Activated CD4-positive, alpha-beta T cell treated with anti-CD3 and anti-CD28 coated beads, Interleukin-2, Interleukin-4, amounts not matched to agents 100 ng/mL and 50 ng/mL, durations not matched to agents 16 hours and 8 hours (primary cell): ENCODE results near the gene DCC.

Experiments used
- DNase-seq: peaks from one replicate; pipeline ENCODE4 v3.0.0-alpha.2; 2020; ENCODE audit warnings: low spot score

Gene DCC

DNA sequence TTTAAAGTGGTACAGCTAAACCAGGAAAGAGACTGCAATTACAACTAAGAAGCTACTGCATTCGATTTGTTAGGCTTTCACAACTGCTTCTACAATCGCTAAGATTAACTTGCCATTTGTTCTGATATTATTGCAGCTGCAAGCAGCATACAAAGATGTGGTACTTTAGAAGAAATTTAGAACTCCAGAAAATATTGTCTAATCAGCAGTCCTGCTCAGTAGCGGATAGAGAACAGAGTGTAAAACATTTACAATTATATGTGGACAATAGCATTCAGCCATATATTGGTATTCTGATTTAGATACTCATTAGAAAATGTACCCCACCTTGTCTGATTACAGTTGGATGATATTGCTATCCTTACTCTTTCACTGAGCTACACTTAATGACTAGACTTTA, 265.3 kb downstream of the DCC start:
- DNase-seq: no peak

DNA sequence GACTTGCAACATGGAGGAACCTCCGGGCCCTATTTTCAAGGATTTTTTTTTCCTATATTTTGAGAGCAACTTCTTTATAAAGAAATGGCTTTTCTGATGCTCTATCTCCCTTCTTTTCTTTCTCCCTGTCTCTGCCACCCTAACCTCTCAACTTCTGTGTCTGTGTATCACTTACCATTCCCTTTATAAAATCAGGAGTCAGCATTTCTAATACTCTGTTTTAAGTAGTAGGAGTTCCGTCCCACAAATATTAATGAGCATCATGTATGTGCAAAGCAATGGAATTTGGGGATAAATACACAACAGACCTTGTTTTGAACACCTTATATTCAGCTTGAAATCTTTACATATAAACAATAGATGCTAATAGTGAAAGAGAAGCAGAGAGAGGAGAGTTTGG, 268.0 kb downstream of the DCC start:
- no peak for DNase-seq

DNA sequence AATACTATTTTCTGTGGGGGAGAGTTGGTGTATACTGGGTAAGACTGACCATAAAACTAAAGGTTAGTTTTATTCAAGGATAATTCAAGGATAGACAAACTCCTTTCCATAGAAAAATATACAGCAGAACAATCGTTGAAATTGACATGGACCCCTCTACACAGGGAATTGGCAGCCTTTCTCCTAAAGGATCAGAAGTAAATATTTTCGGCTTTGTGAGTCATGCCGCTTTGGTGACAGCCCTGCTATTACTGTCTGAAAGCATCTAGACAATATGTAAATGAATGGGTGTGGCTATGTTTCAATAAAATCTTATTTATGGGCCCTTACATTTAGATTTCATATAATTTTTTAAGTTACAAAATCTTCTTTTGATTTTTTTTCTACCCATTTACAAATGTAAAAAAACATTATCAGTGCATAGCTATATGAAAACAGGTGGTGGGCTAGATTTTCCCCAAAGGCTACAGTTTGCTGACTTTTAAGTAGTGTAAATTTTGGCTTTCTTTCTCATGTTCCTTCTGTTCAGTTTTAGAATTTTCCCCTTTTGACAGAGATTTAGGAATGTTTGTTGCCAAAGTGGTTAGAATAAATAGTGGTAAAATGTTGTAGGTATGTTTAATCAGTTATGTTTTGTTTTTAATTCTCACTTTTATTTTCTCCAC, 270.6 kb downstream of the DCC start:
- DNase-seq: no peak

DNA sequence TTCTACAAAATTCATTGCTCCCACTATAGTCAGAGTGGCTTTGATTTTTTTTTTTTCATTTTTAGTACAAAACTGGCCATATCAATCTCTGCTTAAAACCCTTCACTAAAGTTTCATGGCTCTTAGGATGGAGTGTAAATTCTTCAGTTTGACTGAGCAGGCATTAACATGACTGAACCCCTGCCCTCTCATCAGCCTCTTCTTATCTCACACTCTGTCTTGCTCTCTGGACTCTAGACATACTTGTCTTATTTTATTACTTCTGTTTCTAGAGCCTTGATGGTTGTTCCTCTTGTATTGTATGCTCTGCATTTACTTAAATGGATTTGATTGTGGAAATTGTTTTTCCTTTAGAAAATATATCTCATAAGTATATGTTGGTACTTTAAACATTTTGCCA, 272.4 kb downstream of the DCC start:
- no peak for DNase-seq

DNA sequence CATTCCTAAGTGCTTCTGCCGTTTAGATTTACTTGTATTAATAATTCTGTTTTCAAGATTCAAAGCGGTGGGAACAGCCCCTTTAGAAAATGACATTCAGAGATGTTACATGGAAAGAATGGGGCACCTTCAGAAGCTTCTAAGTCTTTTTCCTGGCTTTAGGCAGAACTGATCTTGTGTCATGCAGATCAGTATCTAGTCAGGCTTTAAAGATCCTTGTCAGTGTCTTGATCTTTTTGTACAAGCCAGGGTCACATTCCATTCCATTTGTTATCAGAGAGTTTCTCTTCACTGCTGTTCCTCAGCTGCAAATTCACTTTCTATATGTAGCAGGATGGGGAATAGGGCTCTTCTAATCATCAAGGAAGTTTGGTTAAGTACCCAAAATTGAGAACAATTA, 275.3 kb downstream of the DCC start:
- DNase-seq: no peak

DNA sequence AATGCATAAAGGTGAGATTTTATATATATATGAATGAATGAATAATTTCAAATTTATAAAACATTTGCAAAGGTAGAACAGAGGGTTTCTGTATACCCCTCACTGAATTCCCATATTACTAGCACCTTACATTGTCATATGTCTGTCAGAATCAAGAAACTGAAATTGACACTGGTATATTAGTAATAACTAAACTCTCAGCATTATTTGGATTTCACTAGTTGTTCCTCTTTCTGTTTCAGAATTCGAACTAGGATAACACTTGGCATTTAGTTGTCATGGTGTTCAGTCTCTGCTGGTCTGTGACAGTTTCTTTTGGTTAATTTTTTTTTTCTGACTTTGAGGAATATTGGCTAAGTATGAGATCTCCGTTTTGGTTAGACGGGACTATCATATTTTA, 275.9 kb downstream of the DCC start:
- no peak for DNase-seq

DNA sequence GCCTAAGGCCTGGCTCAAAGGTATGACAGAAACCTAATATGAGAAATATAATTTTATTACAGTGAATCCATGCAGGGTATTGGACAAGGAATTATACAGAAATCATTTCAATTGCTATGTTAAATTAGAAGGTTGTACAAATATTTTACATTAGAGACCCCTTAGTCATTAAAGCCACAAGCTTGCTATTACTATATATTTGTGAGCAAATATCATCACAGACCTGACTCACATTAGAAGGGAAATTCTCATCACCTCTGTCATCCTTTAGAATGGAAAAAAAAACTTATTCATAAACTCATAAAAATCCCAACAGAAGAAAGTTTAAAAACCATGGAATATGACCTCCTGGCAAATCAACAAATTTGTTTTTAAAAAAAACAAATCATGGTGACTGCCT, 277.9 kb downstream of the DCC start:
- DNase-seq: no peak

DNA sequence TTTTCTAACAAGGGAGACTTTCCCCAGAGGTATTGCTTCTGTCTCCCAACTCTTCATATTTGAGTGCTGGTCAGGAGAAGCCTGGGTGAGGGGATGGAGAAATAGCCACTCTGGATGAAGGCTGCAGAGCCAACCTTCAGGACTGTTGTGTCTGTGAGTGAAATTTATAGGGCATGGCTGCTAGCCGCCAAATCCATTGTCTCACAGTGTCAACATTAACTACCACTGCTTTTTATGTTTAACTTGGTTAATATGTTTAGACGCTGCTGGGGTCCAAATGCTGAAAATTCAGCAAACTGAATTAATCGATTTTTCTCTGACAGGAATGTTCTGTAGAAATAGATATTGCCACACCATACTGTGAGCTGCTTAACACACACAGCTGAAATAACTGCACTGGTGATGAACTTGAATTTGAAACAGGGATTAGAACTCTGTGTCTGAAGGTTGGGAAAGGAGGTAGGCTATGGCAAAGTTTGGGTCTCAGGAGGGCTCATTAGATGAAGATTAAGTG, 281.0 kb downstream of the DCC start:
- DNase-seq: no peak

DNA sequence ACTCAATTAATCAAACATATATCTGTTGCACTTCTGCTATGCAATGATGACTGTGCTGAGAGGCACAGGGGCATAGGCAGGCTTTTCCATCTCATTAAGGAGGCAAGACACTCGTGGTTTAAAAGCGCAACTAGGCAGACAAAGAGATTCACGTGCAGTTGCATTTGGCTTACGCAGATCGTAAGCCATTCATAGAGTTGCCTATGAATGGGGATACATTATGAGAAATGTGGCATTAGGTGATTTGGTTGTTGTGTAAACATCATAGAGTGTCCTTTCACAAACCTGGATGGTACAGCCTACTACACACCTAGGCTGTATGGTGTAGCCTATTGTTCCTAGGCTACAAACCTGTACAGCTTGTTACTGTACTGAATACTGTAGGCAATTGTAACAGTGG, 284.7 kb downstream of the DCC start:
- DNase-seq: no peak

DNA sequence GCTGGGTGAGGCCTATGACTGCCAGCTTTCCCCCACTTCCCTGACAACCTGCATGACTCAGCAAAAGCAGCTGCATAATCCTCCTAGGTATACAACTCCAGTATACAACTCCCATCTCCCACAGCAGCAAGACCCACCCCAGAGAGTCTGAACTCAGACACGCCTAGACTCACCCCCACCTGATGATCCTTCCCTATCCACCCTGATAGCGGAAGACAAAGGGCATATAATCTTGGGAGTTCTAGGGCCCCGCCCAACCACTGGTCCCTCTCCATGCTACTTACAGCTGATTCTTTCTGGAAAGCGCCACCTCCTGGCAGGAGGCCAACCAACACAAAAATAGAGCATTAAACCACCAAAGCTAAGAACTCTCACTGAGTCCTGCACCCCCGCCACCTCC, 296.5 kb downstream of the DCC start:
- DNase-seq: no peak

DNA sequence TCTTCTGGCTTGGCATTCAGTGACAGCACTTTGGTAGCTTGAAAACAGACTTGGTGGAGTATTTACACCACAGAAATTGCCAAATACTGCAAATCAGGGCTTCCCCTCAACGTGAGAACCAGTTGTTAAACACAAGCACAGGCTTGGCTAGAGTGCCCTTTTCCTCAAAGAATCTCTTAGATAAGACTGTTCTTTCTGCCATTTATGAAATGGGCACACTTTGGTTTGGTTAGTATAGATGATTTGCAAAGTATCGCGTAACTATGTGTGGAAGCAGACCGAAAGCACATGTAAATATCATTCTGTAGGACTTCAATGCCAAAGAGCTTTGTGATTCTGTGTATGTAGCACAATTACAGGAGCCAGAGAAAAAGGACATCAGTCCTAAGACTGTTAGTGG, 308.2 kb downstream of the DCC start:
- no peak for DNase-seq

DNA sequence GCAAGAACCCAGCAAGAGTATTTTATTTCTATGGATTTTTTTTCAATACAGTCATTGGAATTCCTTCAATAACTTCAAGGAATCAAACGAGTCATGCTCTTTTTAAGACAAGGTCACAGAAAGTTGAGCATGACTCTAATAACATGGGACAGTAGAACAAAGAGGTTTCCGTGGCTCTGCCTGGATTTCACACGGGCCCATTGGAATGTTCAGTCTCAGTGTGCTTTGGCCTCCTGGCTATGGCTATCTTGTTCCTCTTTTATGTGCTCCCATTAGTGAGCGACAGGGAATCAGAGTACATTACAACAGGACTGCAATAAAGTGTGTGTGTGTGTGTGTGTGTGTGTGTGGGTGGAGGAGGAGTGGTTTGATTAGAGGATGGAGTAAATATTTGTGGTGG, 312.4 kb downstream of the DCC start:
- no peak for DNase-seq

DNA sequence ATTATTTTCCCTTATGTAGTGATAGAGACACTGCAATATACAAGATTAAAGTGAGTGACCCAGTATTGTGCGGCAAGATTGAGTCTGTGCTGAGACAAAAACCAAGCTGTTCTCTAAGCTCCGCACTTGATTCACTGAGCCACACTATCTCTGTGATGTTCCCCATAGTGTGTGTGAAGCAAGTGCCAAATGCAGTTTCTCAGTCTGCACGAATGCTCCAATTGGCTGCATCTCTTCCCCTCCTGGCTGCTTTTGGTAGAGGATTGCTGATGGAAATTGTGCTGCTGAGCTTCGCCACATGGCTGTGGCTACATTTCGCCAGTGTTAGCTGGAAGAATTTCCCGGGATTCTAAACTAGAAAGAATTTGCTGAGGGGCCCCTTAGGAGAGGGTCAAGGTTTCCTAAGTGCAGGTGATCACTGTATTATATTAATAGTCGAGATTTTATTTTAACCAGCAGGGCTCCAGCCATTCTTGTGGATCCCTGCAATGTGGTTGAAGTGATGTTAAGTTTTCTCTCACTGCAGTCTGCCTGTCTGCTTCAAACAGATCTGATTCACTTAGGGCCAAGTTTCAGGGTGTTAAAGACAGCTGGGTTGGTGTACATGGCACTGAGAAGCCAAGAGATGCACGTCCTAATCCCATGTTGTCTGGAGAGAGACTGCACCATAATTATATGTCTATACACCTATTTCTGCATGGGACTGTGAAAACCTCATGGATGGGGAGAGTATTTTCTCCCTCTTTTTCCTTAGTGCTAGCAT, 317.2 kb downstream of the DCC start:
- no peak for DNase-seq

DNA sequence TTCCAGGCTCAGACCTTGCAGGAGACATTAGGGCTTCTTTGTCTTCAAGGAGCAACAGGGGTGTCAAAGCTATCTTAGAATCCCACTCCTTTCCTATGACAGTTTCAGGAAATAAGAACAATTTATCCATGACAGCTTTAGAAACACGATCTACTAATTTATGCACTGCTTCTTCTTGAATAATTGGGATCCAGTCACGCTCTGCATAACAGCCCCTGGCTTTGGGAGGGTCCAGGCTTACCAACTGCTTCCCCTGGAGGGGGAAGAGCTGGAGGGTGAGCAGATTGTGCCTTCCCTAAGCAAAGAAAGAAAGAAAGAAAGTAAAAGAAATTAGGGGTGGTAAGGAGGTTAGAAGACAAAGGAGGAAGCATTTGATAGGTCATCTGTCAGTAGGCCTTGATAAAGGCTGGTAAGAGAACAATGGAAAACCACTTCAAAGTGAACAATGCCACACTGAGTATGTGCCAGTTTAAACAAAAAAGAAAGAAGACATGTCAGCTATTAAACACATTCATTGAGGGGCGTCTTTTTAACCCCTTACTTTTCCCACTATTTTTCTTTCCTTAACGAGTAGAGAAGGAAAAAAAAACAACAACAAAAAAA, 327.6 kb downstream of the DCC start:
- DNase-seq: no peak

DNA sequence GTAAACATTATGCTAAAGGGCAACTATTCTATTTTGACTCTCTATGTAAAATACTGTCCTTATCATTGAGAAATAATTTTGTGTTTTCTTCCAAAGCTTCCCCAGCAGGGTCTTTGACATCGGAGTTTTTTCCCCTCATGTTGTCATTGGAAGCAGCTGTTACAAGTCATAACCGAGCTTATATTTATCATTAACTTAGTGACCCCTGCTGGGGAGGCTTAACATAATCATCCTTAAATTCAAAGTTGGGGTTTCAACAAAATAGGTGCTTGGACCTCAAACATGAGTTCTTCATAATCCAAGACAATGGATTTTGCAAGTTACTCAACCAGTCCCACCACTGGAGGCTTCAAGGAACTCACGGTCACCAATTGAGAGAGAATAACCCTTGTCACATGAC, 330.9 kb downstream of the DCC start:
- DNase-seq: no peak

DNA sequence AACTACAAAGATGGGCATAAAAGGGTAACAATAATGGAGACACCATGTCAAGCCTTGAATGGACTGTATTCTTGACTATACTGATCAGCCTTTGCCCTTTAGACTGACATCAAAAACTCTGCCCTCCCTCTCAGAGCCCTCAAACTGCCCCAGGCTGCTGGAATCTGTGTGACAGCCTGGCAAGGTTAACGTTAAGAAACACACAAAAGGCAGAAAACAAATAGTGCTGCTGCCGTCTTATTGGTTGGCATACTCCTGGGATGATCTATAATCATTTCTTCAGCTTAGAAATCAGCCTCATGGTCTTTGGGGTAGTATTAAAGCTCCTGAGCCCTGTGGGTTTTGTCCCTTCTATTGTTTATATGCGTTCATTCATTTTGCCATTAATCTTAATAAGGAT, 338.0 kb downstream of the DCC start:
- no peak for DNase-seq

DNA sequence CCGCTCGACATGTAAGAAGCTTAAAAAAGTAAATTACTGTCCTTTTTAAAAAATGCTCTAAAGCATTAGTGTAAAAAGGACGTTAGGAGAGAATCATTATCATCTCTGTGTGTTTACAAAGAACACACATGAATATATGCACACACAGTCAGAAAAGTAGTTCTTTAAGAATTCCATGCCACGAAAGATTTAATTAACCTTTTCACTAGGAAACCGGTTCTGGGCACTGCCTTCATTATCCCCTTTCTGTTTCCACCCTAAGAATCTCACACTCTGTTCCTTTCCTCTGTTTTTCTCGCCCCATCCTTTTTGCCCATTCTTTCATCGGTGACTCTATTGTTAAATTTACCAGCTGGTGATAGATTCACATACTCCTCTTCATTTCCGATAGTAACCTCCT, 338.6 kb downstream of the DCC start:
- DNase-seq: no peak

DNA sequence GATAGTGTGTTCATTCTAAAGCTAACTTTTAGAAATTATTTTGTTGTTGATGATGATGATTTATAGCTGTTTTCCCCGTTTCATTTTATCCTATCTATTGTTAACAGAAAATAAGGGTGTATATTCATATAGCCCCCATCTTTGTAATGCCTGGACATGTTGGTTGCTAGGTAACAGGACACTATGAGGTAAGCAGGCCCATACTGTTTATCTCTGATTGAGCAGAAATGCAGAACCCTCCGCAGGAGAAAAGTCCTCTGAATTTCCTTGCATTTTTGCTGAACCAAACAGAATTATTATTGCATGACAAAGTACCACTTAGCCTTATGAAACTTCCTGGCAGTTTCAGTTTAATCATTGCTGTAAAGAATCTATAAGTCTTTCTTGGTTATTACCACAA, 339.4 kb downstream of the DCC start:
- no peak for DNase-seq

DNA sequence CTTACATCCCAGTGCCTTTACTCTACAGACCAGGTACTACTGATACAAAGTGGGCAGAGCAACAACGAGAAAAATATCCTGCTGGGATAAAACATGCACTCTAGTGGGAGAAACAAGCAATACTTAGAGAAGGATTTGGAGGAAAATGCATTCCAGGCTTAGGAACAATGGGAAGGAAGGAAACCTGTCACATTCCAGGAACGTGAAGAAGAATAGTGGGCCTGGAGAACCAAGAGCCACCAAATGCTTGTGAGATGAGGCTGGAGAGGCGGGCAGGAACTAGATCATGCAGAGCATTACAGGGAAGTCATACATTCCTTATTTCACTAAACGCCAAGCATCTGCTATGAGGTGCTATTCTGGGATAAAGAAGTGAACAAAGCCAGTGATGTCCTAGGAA, 342.3 kb downstream of the DCC start:
- DNase-seq: no peak

DNA sequence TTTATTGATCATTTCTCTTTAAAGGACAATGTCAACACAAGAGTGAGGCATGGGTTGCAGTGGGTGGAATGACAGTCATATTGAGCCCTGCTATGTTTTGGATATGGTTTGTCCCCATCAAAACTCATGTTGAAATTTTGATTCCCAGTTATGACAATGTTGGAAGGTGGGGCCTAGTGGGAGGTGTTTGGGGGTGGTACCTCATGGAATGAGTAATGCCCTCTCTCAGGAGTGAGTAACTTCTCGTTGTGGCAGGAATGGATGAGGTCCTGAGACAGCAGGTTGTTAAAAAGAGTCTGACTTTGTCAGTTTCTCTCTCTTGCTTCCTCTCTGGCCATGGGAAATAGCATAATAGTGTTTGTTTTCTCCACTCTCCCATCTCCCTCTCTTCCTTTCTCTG, 345.3 kb downstream of the DCC start:
- DNase-seq: no peak

DNA sequence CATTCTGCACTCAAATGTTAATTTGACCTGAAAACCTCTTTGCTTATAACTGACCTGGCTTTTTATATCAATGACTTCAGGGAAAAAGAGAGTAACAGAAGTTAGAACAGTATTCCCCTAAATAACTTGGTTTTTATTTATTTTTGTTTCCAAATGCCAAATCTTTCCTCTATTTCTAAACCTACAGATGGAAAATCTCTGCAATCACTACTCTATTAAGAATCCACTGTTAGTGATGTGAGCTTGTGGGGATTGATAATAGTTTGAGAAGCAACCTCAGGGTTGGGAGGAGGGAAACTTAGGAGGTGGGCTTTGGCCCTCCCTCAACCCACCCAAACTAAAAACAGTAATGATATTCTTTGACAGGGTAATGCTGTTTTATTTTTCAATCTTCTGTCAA, 351.8 kb downstream of the DCC start:
- no peak for DNase-seq

DNA sequence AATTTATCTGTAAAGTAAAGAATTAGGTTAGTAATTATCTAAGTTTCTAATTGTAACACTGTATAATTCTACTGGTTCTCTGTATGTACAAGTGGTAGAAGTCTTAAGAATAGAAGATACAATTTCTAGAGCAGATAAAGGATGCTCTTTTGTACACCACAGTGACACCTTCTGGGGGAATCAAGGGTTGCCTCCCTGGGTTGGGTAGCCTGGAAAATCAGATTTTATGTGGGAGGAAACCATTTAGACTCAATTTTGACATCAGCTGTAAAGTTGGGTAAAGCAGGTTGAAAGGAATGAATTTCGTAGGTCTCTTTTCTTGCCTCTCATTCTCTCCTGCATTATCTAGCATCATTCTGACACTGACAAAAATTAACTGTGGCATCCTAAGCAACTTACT, 354.8 kb downstream of the DCC start:
- peak; percentile 0 for DNase-seq

DNA sequence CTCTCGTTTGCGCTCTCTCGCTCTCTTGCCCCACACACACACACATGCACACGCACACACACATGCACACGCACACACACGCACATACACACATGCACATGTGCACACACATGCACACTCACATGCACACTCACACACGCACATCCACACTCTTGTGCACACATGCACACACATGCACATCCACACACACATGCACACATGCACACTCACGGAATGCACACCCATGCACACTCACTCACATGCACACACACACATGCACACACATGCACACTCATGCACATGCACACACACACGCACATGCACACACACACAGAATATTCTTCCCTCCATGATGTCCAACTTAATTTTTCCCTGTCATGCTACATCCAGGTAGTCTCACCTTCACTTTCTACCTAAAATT, 360.1 kb downstream of the DCC start:
- no peak for DNase-seq

DNA sequence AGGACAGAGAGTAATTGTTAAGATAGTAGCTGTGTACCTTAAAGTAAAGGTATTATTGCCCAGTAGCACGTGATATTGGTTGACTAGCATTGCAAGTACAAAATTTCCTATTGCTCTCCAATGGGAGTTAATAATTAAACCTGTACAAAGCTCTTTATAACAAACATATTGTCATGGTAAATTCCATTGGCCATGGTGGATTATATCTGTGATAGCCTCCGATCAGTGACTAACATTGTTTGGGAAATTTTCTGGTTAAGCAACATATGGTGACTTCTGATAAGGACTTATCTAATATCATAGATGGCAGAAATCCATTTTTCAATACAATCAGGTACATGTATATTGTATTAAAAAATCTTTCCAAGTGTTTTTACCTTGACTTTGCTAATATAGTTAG, 360.8 kb downstream of the DCC start:
- DNase-seq: no peak
